PC-3 (cell line): Measurements from ENCODE around the gene TEX19. TPM values are rescaled to one million over a fixed set of nuclear protein-coding genes. Genes with fewer than 3 reads are reported as not detected.
A peak's percentile ranks its signal among the peaks of the same experiment; 100 is the strongest.

Experiments used
- ATAC-seq: fragments of 200-7000 bp; cut with Tn5 transposase; 2 replicates; pipeline ENCODE4 v1.9.1; 2020; ENCODE audit warnings: mild to moderate bottlenecking, moderate library complexity
- BruUV-seq: library from RNA; stranded (reverse); fragments of 400-500 nt; replicated peaks from 2 replicates; lab custom pipeline; 2021; lab: Mats Ljungman, UMichigan
- CTCF ChIA-PET: fragments of 300-600 bp; sonication (Branson Sonifier 250); formaldehyde crosslinking; loops from one replicate; lab custom pipeline; 2022; ENCODE audit warnings: antibody characterized with exemption; lab: Charles Lee
- POLR2A ChIA-PET: fragments of 300-600 bp; sonication (Branson Sonifier 250); formaldehyde crosslinking; loops from one replicate; lab custom pipeline; 2022; ENCODE audit warnings: antibody characterized with exemption; ENCODE audit not compliant: unreplicated experiment; lab: Charles Lee
- DNase-seq: peaks from one replicate; pipeline ENCODE4 v3.0.0-alpha.2; 2015
- H2AFZ ChIP-seq: fragments of 300-600 bp; sonication (generic); 2 replicates; pipeline ENCODE4 v1.6.0; 2016; ENCODE audit warnings: antibody characterized with exemption, low read length
- H3F3A ChIP-seq: fragments of 300-600 bp; sonication (generic); one replicate; pipeline ENCODE4 v1.6.0; 2017; ENCODE audit warnings: antibody characterized with exemption, low read length, control low read depth, mild to moderate bottlenecking; ENCODE audit not compliant: unreplicated experiment
- H3K27ac ChIP-seq: fragments of 300-600 bp; sonication (generic); 2 replicates; pipeline ENCODE4 v1.5.1; 2016; ENCODE audit warnings: mild to moderate bottlenecking, low read length
- H3K27me3 ChIP-seq: fragments of 300-600 bp; sonication (generic); 2 replicates; pipeline ENCODE4 v1.6.1; 2016; ENCODE audit warnings: low read length, mixed read lengths
- H3K36me3 ChIP-seq: fragments of 300-600 bp; sonication (generic); 2 replicates; pipeline ENCODE4 v1.6.1; 2016; ENCODE audit warnings: low read depth, mixed run types, low read length, mixed read lengths
- H3K4me1 ChIP-seq: fragments of 300-600 bp; sonication (generic); 2 replicates; pipeline ENCODE4 v1.5.1; 2016; ENCODE audit warnings: low read length; ENCODE audit not compliant: insufficient read depth
- H3K4me2 ChIP-seq: fragments of 300-600 bp; sonication (generic); 2 replicates; pipeline ENCODE4 v1.6.0; 2016; ENCODE audit warnings: low read length
- H3K4me3 ChIP-seq: fragments of 300-600 bp; sonication (generic); 2 replicates; pipeline ENCODE4 v1.5.1; 2016; ENCODE audit warnings: mild to moderate bottlenecking, low read length, mixed read lengths
- H3K79me2 ChIP-seq: fragments of 300-600 bp; sonication (generic); 2 replicates; pipeline ENCODE4 v1.6.1; 2017; ENCODE audit warnings: low read length, mixed read lengths
- H3K9ac ChIP-seq: fragments of 300-600 bp; sonication (generic); 2 replicates; pipeline ENCODE4 v1.6.0; 2016; ENCODE audit warnings: mild to moderate bottlenecking, low read length
- H3K9me2 ChIP-seq: fragments of 300-600 bp; sonication (generic); replicated peaks from 2 replicates; pipeline ENCODE4 v1.6.1; 2016; ENCODE audit warnings: mixed run types, low read length, mixed read lengths
- H3K9me3 ChIP-seq: fragments of 300-600 bp; sonication (generic); 2 replicates; pipeline ENCODE4 v1.6.1; 2016; ENCODE audit warnings: low read length, mixed read lengths
- H4K20me1 ChIP-seq: fragments of 300-600 bp; sonication (generic); 2 replicates; pipeline ENCODE4 v1.6.1; 2016; ENCODE audit warnings: low read length, mixed read lengths
- EZH2 ChIP-seq: fragments of 300-600 bp; sonication (generic); IDR thresholded peaks from one replicate; pipeline ENCODE4 v1.6.1; 2017; ENCODE audit warnings: antibody characterized with exemption, mild to moderate bottlenecking, low read length; ENCODE audit not compliant: unreplicated experiment
- EZH2phosphoT487 ChIP-seq: fragments of 300-600 bp; sonication (generic); IDR thresholded peaks from 2 replicates; pipeline ENCODE4 v1.6.1; 2018; ENCODE audit warnings: mild to moderate bottlenecking, antibody characterized with exemption, low read length, borderline replicate concordance
- intact Hi-C: fragments of 100-400 bp; cut with micrococcal nuclease; formaldehyde crosslinking; loops from 2 replicates; pipeline ENCODE4 v1.9.0; 2023
- total RNA-seq: library from RNA; depleted of rRNA; stranded (reverse); fragments of >200 nt; gene quantifications from 2 replicates; pipeline ENCODE4 v1.2.3, GENCODE V29; 2014
- TF ChIP-seq, protein P1 (sequence below): fragments of 300-600 bp; sonication (generic); conservative IDR thresholded peaks from 2 replicates; pipeline ENCODE4 v1.5.1; 2017; ENCODE audit warnings: antibody characterized with exemption, low read depth, mild to moderate bottlenecking, low read length

TEX19 gene
- total RNA-seq, 1 experiment from 2014 or later: 1.2 TPM

DNA sequence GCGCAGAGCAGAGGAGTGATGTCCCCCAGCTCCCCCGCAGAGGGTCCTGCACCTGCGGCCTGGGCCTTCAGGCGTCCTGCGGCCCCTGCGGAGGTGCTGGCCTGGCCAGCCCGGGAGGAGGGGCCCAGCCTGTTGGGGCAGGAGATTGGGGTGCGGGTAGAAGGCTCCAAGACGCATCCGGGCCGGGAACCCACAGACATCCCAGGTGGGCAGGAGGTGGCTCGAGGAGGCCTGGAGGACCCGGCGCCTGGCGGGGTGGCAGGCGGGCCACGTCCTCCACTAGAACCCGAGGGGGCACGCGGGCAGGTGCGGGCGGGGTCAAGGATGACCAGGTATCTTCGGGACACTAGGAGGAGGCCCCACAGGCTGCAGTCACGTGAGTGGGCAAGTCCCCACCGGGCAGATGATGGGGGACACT is 24.8 kb upstream of the TEX19 start:
- peak overlapping the region; percentile 76 for H3K4me3 ChIP-seq
- H3K79me2 ChIP-seq: peaks cover 27% of the 10 kb centered on the region
- H2AFZ ChIP-seq: peak overlapping the region; percentile 17; the same call in 1 of the 2 replicates
- peak overlapping the region; percentile 99 for H3K4me2 ChIP-seq
- POLR2A ChIA-PET: interaction anchor here (0.6 kb wide), 1 partner anchor 93 kb away, joined by 4 read pairs; no protein-coding TSS in a partner anchor
- CTCF ChIA-PET: interaction anchor here (0.6 kb wide), 1 partner anchor 159 kb away, joined by 13 read pairs; no protein-coding TSS in a partner anchor
- DNase-seq (no peak), ATAC-seq (no peak)
- H3K4me1 ChIP-seq: peaks cover 51% of the 10 kb centered on the region
- H4K20me1 ChIP-seq: no peaks in the 10 kb centered on the region
- H3K9ac ChIP-seq: peak overlapping the region; percentile 59; the same call in 1 of the 2 replicates
- BruUV-seq: no TSS peak
- no peaks in the 10 kb centered on the region for H3K36me3 ChIP-seq
- H3F3A ChIP-seq: peaks cover 3% of the 10 kb centered on the region
- TF ChIP-seq EZH2phosphoT487 (no peak), EZH2 (no peak)
- TF ChIP-seq, protein P1, sequence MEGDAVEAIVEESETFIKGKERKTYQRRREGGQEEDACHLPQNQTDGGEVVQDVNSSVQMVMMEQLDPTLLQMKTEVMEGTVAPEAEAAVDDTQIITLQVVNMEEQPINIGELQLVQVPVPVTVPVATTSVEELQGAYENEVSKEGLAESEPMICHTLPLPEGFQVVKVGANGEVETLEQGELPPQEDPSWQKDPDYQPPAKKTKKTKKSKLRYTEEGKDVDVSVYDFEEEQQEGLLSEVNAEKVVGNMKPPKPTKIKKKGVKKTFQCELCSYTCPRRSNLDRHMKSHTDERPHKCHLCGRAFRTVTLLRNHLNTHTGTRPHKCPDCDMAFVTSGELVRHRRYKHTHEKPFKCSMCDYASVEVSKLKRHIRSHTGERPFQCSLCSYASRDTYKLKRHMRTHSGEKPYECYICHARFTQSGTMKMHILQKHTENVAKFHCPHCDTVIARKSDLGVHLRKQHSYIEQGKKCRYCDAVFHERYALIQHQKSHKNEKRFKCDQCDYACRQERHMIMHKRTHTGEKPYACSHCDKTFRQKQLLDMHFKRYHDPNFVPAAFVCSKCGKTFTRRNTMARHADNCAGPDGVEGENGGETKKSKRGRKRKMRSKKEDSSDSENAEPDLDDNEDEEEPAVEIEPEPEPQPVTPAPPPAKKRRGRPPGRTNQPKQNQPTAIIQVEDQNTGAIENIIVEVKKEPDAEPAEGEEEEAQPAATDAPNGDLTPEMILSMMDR: no peak
- intact Hi-C loops: loop anchor here (5.0 kb wide), 1 partner anchor 37 kb away; no protein-coding TSS in a partner anchor
- H3K27ac ChIP-seq: peak overlapping the region; percentile 69
- no peaks in the 10 kb centered on the region for H3K9me2 ChIP-seq
- H3K9me3 ChIP-seq: no peaks in the 10 kb centered on the region
- no peaks in the 10 kb centered on the region for H3K27me3 ChIP-seq

DNA sequence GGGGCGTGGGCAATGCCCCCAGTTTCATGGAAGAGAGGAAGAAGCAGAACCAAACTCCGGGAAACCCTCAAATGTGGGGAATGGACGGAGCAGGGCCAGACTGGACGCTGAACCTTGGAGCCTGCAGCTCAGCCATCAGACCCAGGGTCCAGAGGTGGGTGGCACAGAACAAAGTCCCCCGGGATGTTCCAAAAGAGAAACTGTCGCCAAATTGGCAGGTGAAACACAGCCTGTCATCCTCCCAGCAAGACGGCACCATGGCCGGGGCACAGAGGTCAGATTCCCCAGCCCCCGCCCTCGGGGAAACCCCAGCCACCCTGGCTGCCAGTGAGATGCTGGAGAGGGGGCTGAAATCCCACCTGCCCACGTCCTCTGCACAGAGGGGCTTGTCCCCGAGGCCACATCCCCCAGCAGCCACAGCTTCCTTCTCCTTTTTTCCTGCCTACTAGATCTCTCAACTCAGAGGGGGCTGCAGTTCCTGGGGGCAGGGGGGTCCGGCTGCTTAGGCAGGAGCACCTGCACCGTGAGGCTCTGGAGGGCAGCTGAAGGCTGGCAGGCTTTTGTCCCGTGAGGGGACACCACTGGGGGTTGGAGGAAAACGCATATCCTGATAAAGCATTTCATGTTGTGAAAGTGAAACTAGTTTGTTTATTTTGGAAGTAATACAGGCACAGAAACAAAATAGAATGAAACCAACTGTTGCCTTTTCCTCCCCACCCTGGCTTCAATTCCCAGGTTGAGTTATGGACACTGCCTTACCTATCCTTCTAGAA is 24.2 kb upstream of the TEX19 start:
- no peak for TF ChIP-seq EZH2phosphoT487
- intact Hi-C loops: loop anchor here (5.0 kb wide), 1 partner anchor 38 kb away; no protein-coding TSS in a partner anchor
- Histone ChIP-seq H3K4me3 (peak overlapping the region; percentile 76), H3K4me1 (peaks cover 57% of the 10 kb centered on the region), H3K9ac (peak overlapping the region; percentile 59), H3F3A (peaks cover 3% of the 10 kb centered on the region), H3K9me2 (no peaks in the 10 kb centered on the region), H3K27me3 (no peaks in the 10 kb centered on the region), H2AFZ (peak overlapping the region; percentile 17; the same call in 1 of the 2 replicates), H4K20me1 (no peaks in the 10 kb centered on the region), H3K36me3 (no peaks in the 10 kb centered on the region), H3K9me3 (no peaks in the 10 kb centered on the region), H3K27ac (peak overlapping the region; percentile 69), H3K79me2 (peaks cover 27% of the 10 kb centered on the region), H3K4me2 (peak overlapping the region; percentile 99)
- BruUV-seq: TSS peak; percentile 20
- ChIA-PET CTCF (no interaction called here), POLR2A (no interaction called here)
- DNase-seq (peak; percentile 49), ATAC-seq (no peak)

DNA sequence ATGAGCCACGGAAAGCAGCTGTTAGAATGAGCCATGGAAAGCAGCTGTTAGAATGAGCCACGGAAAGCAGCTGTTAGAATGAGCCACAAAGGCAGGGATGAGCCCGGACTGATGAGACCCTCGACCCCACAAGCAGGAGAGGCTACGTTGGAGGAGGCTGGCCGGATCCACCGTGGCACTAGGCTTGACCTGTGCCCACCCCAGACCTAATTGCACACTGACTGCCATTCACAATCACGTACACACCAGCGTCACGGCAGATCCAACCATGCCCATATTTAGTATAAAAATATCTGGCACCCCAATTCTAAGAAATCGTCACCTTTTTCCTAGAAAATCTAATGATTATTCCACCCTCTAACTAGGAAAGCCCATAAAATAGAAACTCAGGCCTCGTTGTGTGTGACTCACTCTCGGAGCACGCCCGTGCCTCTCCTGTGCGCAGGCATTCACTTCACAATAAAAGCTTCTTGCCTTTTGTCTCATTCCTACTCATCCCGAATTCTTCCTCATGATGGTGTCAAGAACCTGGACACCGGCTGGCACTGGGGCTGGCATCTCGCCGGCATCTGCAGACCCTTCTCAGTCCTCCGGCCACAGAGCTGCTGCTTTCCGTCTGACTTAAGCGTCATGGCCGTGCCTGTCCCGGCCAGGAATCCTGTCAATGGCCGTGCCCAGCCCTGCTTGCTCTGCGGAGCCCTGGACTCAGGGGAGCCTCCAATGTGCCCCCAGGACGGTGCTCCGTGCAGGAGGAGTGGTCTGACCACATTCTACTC is 20.0 kb upstream of the TEX19 start:
- H3K9me3 ChIP-seq: no peaks in the 10 kb centered on the region
- H3K9me2 ChIP-seq: no peaks in the 10 kb centered on the region
- no peak for TF ChIP-seq EZH2phosphoT487
- TF ChIP-seq, protein P1: no peak
- TF ChIP-seq EZH2: no peak
- H3F3A ChIP-seq: peaks cover 3% of the 10 kb centered on the region
- ChIA-PET CTCF (no interaction called here), POLR2A (no interaction called here)
- H3K9ac ChIP-seq: peak overlapping the region; percentile 12; the same call in 1 of the 2 replicates
- intact Hi-C loops: no loop called here
- peak overlapping the region; percentile 54 for H3K4me3 ChIP-seq
- peaks cover 31% of the 10 kb centered on the region for H3K4me1 ChIP-seq
- H3K4me2 ChIP-seq: peak overlapping the region; percentile 77
- H3K79me2 ChIP-seq: peaks cover 10% of the 10 kb centered on the region
- peak overlapping the region; percentile 54 for H3K27ac ChIP-seq
- ATAC-seq: peak; percentile 75
- DNase-seq: peak; percentile 89
- H3K27me3 ChIP-seq: no peaks in the 10 kb centered on the region
- BruUV-seq: TSS peak; percentile 33
- no peaks in the 10 kb centered on the region for H4K20me1 ChIP-seq
- peak overlapping the region; percentile 73 for H2AFZ ChIP-seq
- no peaks in the 10 kb centered on the region for H3K36me3 ChIP-seq
